Prostate gland (tissue), 1 donor: Measurements from ENCODE around the gene BICD1.

Experiments
- POLR2A ChIP-seq: fragments of 450-650 bp; IDR thresholded peaks from one replicate; pipeline ENCODE4 v1.6.1; 2016; ENCODE audit warnings: antibody characterized with exemption, mild to moderate bottlenecking
- POLR2AphosphoS5 ChIP-seq: sonication (generic); formaldehyde crosslinking; IDR thresholded peaks from one replicate; pipeline ENCODE4 v1.6.1; 2017; ENCODE audit warnings: antibody characterized with exemption

DNA sequence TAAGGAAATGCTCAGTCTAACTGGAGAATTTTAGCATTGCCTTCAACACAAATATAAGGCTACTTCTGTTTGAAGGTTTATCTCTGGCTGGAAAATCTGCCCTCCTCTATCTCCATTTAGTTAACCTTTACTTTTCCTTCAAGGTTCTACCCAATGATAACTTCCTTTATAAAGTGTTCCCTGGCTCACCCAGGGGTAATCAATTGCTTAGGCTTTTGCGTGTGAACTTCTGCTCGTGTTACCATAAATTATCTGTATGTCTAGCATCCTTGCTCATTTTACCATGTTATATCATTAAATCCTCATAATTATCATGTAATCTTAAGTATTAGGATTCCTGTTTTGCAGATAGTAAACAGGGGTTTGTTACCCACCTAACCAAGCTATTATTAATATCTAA, 178.4 kb downstream of the BICD1 start:
- TF ChIP-seq POLR2A (no peak), POLR2AphosphoS5 (no peak)
